ENCODE measurements around the gene NDST4. TPM values are rescaled to one million over a fixed set of nuclear protein-coding genes. Genes with fewer than 3 reads are reported as not detected.
"Not testable (repeated sequence)": the region's sequence is repeated elsewhere in the genome, so short reads cannot be mapped to it uniquely, and the experiment has no call there.

Gene NDST4
- total RNA-seq, 1 donor from 2014 or later, result not detected

DNA sequence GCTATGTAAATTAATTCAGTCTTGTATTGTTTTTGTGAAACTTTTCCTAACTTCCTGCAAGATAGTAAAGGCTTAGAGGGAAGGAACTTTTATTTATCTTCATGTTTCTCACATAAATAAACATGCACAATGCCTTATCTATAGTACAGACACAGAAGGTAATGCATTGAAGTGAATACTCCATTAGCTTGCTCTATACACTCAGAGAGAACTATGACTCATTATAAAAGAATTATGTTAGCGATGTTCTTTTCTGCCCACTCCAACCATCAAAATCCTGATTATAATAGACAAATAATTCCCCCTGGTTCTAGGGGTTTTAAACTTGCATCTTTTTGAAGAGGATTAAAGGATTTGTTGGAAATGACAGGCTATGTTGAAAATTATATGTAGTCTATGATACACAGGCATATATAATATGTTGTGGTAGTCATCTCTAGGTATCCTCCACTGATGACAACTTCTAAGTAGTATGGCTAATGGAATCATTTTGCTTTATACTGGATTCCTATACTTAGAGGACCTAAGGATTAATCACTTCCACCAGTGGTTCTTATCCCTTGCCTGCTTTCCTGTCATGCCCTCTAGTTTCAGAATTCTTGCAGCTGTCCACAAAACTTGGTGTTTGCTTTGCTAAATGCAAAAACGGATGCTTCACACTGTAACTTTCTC is 115.7 kb downstream of the NDST4 start:
- DNase-seq (ENCODE audit: low spot score in 2 of 2), result no peak

DNA sequence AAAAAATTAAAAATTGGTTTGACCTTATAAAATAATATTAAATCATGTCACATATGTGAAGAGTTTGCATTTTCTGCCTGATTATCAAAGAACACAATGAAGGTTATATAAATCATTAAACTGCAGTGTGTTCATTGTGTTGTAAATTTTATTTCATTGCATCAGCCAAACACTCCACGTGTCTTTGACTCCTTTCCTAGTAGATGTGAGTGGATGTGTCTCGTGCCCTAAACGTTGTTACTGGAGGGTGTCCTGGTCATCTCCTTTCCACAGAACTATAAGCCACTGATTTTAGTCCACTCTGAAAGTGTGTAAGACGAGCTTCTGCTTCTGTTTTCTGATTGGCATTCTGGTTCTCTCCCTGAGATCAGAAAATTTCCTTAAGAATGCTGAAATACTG is 127.3 kb downstream of the NDST4 start:
- Histone ChIP-seq H3K4me1 (no peaks in the 10 kb centered on the region), H3K4me3 (no peak overlapping the region), H3K36me3 (no peaks in the 10 kb centered on the region), H3K27ac (no peak overlapping the region), H3K9me3 (no peaks in the 10 kb centered on the region), H3K27me3 (no peaks in the 10 kb centered on the region)
- TF ChIP-seq, protein P1, sequence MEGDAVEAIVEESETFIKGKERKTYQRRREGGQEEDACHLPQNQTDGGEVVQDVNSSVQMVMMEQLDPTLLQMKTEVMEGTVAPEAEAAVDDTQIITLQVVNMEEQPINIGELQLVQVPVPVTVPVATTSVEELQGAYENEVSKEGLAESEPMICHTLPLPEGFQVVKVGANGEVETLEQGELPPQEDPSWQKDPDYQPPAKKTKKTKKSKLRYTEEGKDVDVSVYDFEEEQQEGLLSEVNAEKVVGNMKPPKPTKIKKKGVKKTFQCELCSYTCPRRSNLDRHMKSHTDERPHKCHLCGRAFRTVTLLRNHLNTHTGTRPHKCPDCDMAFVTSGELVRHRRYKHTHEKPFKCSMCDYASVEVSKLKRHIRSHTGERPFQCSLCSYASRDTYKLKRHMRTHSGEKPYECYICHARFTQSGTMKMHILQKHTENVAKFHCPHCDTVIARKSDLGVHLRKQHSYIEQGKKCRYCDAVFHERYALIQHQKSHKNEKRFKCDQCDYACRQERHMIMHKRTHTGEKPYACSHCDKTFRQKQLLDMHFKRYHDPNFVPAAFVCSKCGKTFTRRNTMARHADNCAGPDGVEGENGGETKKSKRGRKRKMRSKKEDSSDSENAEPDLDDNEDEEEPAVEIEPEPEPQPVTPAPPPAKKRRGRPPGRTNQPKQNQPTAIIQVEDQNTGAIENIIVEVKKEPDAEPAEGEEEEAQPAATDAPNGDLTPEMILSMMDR (IDR thresholded peaks at IDR 0.05), result no peak
- no peak for DNase-seq (ENCODE audit: low spot score in 2 of 2)
- intact Hi-C loops (cut with DNase I), result no loop called here

More for the DNA sequence above, 115.7 kb downstream of the NDST4 start:
- Histone ChIP-seq H3K27ac (no peak overlapping the region), H3K4me3 (no peak overlapping the region), H3K27me3 (no peaks in the 10 kb centered on the region), H3K9me3 (no peaks in the 10 kb centered on the region), H3K4me1 (no peaks in the 10 kb centered on the region), H3K36me3 (no peaks in the 10 kb centered on the region)
- intact Hi-C loops (cut with DNase I), result no loop called here
- TF ChIP-seq, protein P1 (IDR thresholded peaks at IDR 0.05), result no peak

DNA sequence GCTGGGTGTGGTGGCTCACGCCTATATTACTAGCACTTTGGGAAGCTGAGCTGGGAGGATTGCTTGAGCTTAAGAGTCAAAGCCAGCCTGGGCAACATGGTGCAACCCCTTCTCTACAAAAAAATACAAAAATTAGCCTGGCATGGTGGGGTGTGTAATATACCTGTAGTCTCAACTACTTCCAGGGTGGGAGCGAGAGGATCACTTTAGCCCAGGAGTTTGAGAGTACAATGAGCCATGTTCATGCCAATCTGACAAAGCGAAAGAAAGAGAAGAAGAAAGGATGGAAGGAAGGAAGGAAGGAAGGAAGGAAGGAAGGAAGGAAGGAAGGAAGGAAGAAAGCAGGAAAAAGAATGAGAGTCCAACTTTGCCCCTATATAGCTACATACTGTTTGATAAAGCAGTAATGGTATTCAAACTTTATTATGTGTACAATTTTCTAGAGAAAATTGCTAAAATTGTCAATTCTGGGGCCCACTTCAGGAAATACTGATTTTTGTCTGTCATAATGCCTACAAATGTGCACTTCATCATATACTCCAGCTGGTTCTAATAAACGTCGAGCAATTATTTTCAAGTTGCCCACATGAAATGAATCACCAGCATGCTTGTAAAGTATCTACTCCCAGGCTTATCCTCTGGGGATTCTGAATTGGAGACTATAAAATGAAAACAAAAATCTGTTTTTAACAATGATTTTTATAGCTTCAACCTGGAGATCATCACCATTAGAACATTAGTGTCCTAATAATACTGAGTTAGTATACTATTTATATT is 132.3 kb downstream of the NDST4 start:
- Histone ChIP-seq H3K27me3 (no peaks in the 10 kb centered on the region), H3K36me3 (no peaks in the 10 kb centered on the region), H3K27ac (no peak overlapping the region), H3K4me1 (no peaks in the 10 kb centered on the region), H3K4me3 (no peak overlapping the region), H3K9me3 (no peaks in the 10 kb centered on the region)
- TF ChIP-seq, protein P1 (IDR thresholded peaks at IDR 0.05), result no peak
- intact Hi-C loops (cut with DNase I), result no loop called here
- DNase-seq (ENCODE audit: low spot score in 2 of 2), result no peak

DNA sequence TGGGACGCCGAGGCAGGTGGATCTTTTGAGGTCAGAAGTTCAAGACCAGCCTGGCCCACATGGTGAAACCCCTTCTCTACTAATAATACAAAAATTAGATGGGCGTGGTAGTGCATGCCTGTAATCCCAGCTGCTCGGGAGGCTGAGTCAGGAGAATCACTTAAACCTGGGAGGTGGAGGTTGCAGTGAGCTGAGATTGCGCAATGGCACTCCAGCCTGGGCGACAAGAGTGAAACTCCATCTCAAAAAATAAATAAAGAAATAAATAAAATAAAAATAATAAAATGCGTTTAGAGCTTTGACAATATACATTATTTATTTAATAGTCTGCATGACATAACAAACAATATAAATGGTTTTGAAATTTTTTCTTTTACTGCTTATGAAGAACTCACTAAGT is 133.0 kb downstream of the NDST4 start:
- H3K27me3 ChIP-seq; H3K27ac ChIP-seq; DNase-seq (ENCODE audit: low spot score in 2 of 2); H3K4me3 ChIP-seq; intact Hi-C loops (cut with DNase I); H3K36me3 ChIP-seq; H3K9me3 ChIP-seq; H3K4me1 ChIP-seq: not testable (repeated sequence)

DNA sequence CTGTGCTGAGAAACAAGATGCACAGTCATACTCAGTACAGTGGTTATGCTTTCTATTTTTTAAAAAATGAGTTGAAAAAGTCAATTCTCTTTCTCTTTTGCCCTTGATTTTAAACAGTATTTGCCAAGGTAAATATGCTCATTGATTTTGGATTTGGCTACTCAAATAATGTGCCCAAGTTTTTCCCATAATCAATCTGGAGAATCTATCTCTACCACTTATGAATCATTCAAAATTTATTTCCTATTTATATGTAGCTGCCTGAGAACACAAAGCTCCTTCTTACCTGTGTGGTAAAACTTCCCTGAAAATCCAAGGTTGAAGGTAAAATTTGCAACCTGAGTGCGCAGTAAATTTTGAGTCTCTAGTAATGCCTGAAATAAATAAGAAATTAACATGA is 136.5 kb downstream of the NDST4 start:
- H3K4me1 ChIP-seq, result no peaks in the 10 kb centered on the region
- TF ChIP-seq, protein P1 (IDR thresholded peaks at IDR 0.05), result no peak
- intact Hi-C loops (cut with DNase I), result no loop called here
- H3K4me3 ChIP-seq, result no peak overlapping the region
- no peak for DNase-seq (ENCODE audit: low spot score in 2 of 2)
- H3K27ac ChIP-seq, result no peak overlapping the region
- no peaks in the 10 kb centered on the region for H3K9me3 ChIP-seq
- H3K36me3 ChIP-seq, result no peaks in the 10 kb centered on the region
- no peaks in the 10 kb centered on the region for H3K27me3 ChIP-seq

DNA sequence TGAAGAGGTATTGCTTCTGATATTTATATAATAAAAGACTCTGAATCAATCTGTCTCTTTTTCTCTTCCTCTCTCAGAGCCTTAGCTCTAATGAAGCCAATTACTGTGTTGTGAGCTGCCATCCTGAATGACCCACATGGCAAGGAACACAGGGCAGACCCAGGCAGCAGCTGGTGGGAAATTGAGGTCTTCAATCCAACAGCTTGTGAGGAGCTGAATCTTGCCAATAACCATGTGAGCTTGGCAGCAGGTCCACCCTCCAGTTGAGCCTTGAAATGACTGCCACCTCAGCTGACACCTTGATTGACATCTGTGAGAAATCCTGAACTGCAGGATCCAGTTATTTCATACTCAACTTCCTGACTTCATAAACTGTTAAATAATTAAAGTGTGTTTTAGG is 149.4 kb downstream of the NDST4 start:
- Histone ChIP-seq H3K36me3 (no peaks in the 10 kb centered on the region), H3K27me3 (no peaks in the 10 kb centered on the region), H3K27ac (no peak overlapping the region), H3K9me3 (no peaks in the 10 kb centered on the region), H3K4me3 (no peak overlapping the region), H3K4me1 (no peaks in the 10 kb centered on the region)
- intact Hi-C loops (cut with DNase I), result no loop called here
- DNase-seq (ENCODE audit: low spot score in 2 of 2), result no peak
- TF ChIP-seq, protein P1 (IDR thresholded peaks at IDR 0.05), result no peak

Measured in ascending aorta (tissue), 2 donors.